Activated CD4-positive, alpha-beta T cell treated with anti-CD3 and anti-CD28 coated beads, Interleukin-2, amount 10 ng/mL, durations not matched to agents 24 days and 14 days (primary cell): ENCODE measurements around the gene THOC7. TPM values are rescaled to one million over a fixed set of nuclear protein-coding genes. Genes with fewer than 3 reads are reported as not detected.

ENCODE experiments used
- DNase-seq: peaks from one replicate; pipeline ENCODE4 v3.0.0; 2022
- H3K27ac Mint-ChIP-seq: one replicate; pipeline ENCODE4 v1.8.0; 2022; ENCODE audit warnings: mild to moderate bottlenecking, mixed read lengths
- H3K27me3 Mint-ChIP-seq: one replicate; pipeline ENCODE4 v1.8.0; 2022; ENCODE audit warnings: mixed read lengths
- H3K36me3 Mint-ChIP-seq: one replicate; pipeline ENCODE4 v1.8.0; 2022; ENCODE audit warnings: low read depth, mild to moderate bottlenecking, mixed read lengths
- H3K4me1 Mint-ChIP-seq: one replicate; pipeline ENCODE4 v1.8.0; 2021; ENCODE audit warnings: mixed read lengths
- H3K4me3 Mint-ChIP-seq: one replicate; pipeline ENCODE4 v1.8.0; 2022; ENCODE audit warnings: mild to moderate bottlenecking, moderate library complexity, mixed read lengths
- H3K9me3 Mint-ChIP-seq: one replicate; pipeline ENCODE4 v1.8.0; 2021; ENCODE audit warnings: mixed read lengths
- intact Hi-C: fragments of 100-400 bp; cut with micrococcal nuclease; formaldehyde crosslinking; loops from one replicate; pipeline ENCODE4 v1.15.1; 2023
- total RNA-seq: library from RNA; stranded (reverse); gene quantifications from 2 replicates; pipeline ENCODE4 v1.2.3, GENCODE V29; 2022

Gene THOC7
- total RNA-seq, 1 donor from 2014 or later: 109 TPM

- Mint-ChIP-seq H3K9me3 (no peaks in the 10 kb centered on the region), H3K36me3 (no peaks in the 10 kb centered on the region)
- intact Hi-C loops: no loop called here
Observed at GRCh38 chr3:63798949-63799348, 64.7 kb downstream of the THOC7 start.

GRCh38 chr3:63798544-63798943 lies 65.1 kb downstream of the THOC7 start:
- DNase-seq: no peak
- H3K36me3 Mint-ChIP-seq: no peaks in the 10 kb centered on the region
- H3K9me3 Mint-ChIP-seq: no peaks in the 10 kb centered on the region
- no peaks in the 10 kb centered on the region for H3K4me1 Mint-ChIP-seq
- intact Hi-C loops: no loop called here
- no peak overlapping the region for H3K4me3 Mint-ChIP-seq
- H3K27ac Mint-ChIP-seq: no peak overlapping the region
- H3K27me3 Mint-ChIP-seq: no peaks in the 10 kb centered on the region

More at GRCh38 chr3:63798949-63799348, 64.7 kb downstream of the THOC7 start:
- no peaks in the 10 kb centered on the region for H3K27me3 Mint-ChIP-seq
- H3K4me3 Mint-ChIP-seq: no peak overlapping the region
- no peak for DNase-seq
- no peaks in the 10 kb centered on the region for H3K4me1 Mint-ChIP-seq
- no peak overlapping the region for H3K27ac Mint-ChIP-seq

GRCh38 chr3:63795438-63795837 lies 68.2 kb downstream of the THOC7 start:
- Mint-ChIP-seq H3K27ac (no peak overlapping the region), H3K27me3 (no peaks in the 10 kb centered on the region), H3K36me3 (no peaks in the 10 kb centered on the region), H3K9me3 (no peaks in the 10 kb centered on the region), H3K4me3 (no peak overlapping the region), H3K4me1 (no peaks in the 10 kb centered on the region)
- no peak for DNase-seq
- intact Hi-C loops: no loop called here

GRCh38 chr3:63791974-63792373 lies 71.6 kb downstream of the THOC7 start:
- no peaks in the 10 kb centered on the region for H3K4me1 Mint-ChIP-seq
- H3K27me3 Mint-ChIP-seq: no peaks in the 10 kb centered on the region
- no peak overlapping the region for H3K4me3 Mint-ChIP-seq
- H3K36me3 Mint-ChIP-seq: no peaks in the 10 kb centered on the region
- intact Hi-C loops: no loop called here
- DNase-seq: no peak
- H3K9me3 Mint-ChIP-seq: no peaks in the 10 kb centered on the region
- no peak overlapping the region for H3K27ac Mint-ChIP-seq

Other genes starting within 250 kb of the THOC7 start
- not detected in 2 replicates for gene SNTN, start 211.1 kb downstream of the THOC7 start, total RNA-seq
- not detected in 2 replicates for gene C3orf49, start 44.5 kb downstream of the THOC7 start, total RNA-seq
- 37.8 and 39.6 TPM in 2 replicates for gene ATXN7, start 62 bp upstream of the THOC7 start, total RNA-seq
- not detected in 2 replicates for gene SCAANT1, start 48.6 kb upstream of the THOC7 start, total RNA-seq
- 141 and 146 TPM in 2 replicates for gene PSMD6, start 159.7 kb upstream of the THOC7 start, total RNA-seq